Measurements from ENCODE around the gene CHD5.

The CHD5 gene

GRCh38 chr1:6117624-6118023, 62.5 kb downstream of the CHD5 start:
- Histone ChIP-seq H3K9ac (ENCODE audit: low read length) (no peak overlapping the region), H3K4me1 (ENCODE audit: control insufficient read depth, insufficient read depth, low read length) (no peaks in the 10 kb centered on the region), H3K27me3 (ENCODE audit: control insufficient read depth, insufficient read depth, low read length) (no peaks in the 10 kb centered on the region), H3K4me3 (ENCODE audit: low read length) (no peak overlapping the region), H3K27ac (ENCODE audit: low read depth, low read length) (no peak overlapping the region), H3K36me3 (ENCODE audit: control insufficient read depth, insufficient read depth, low read length) (no peaks in the 10 kb centered on the region)

- no peak overlapping the region for H3K27ac ChIP-seq (ENCODE audit: low read depth, low read length)
- H3K27me3 ChIP-seq (ENCODE audit: control insufficient read depth, insufficient read depth, low read length), result no peaks in the 10 kb centered on the region
- no peak overlapping the region for H3K4me3 ChIP-seq (ENCODE audit: low read length)
- H3K36me3 ChIP-seq (ENCODE audit: control insufficient read depth, insufficient read depth, low read length), result no peaks in the 10 kb centered on the region
- no peak overlapping the region for H3K9ac ChIP-seq (ENCODE audit: low read length)
- no peaks in the 10 kb centered on the region for H3K4me1 ChIP-seq (ENCODE audit: control insufficient read depth, insufficient read depth, low read length)
These were observed 63.1 kb downstream of the CHD5 start for GRCh38 chr1:6117064-6117463.

GRCh38 chr1:6116137-6116536, 64.0 kb downstream of the CHD5 start:
- no peak overlapping the region for H3K4me3 ChIP-seq (ENCODE audit: low read length)
- H3K36me3 ChIP-seq (ENCODE audit: control insufficient read depth, insufficient read depth, low read length), result no peaks in the 10 kb centered on the region
- H3K4me1 ChIP-seq (ENCODE audit: control insufficient read depth, insufficient read depth, low read length), result no peaks in the 10 kb centered on the region
- H3K27me3 ChIP-seq (ENCODE audit: control insufficient read depth, insufficient read depth, low read length), result no peaks in the 10 kb centered on the region
- no peak overlapping the region for H3K27ac ChIP-seq (ENCODE audit: low read depth, low read length)
- no peak overlapping the region for H3K9ac ChIP-seq (ENCODE audit: low read length)

- H3K4me3 ChIP-seq (ENCODE audit: low read length), result no peak overlapping the region
- no peaks in the 10 kb centered on the region for H3K4me1 ChIP-seq (ENCODE audit: control insufficient read depth, insufficient read depth, low read length)
These were observed 66.4 kb downstream of the CHD5 start for GRCh38 chr1:6113745-6114144.

GRCh38 chr1:6113116-6113515, 67.0 kb downstream of the CHD5 start:
- H3K4me1 ChIP-seq (ENCODE audit: control insufficient read depth, insufficient read depth, low read length), result no peaks in the 10 kb centered on the region
- no peak overlapping the region for H3K27ac ChIP-seq (ENCODE audit: low read depth, low read length)
- H3K36me3 ChIP-seq (ENCODE audit: control insufficient read depth, insufficient read depth, low read length), result no peaks in the 10 kb centered on the region
- no peak overlapping the region for H3K4me3 ChIP-seq (ENCODE audit: low read length)
- peaks cover 6% of the 10 kb centered on the region for H3K27me3 ChIP-seq (ENCODE audit: control insufficient read depth, insufficient read depth, low read length)
- H3K9ac ChIP-seq (ENCODE audit: low read length), result no peak overlapping the region

More at GRCh38 chr1:6113745-6114144, 66.4 kb downstream of the CHD5 start:
- no peak overlapping the region for H3K9ac ChIP-seq (ENCODE audit: low read length)
- no peaks in the 10 kb centered on the region for H3K36me3 ChIP-seq (ENCODE audit: control insufficient read depth, insufficient read depth, low read length)
- no peak overlapping the region for H3K27ac ChIP-seq (ENCODE audit: low read depth, low read length)
- H3K27me3 ChIP-seq (ENCODE audit: control insufficient read depth, insufficient read depth, low read length), result peaks cover 6% of the 10 kb centered on the region

GRCh38 chr1:6112690-6113005, 67.5 kb downstream of the CHD5 start:
- Histone ChIP-seq H3K36me3 (ENCODE audit: control insufficient read depth, insufficient read depth, low read length) (no peaks in the 10 kb centered on the region), H3K4me1 (ENCODE audit: control insufficient read depth, insufficient read depth, low read length) (no peaks in the 10 kb centered on the region), H3K27me3 (ENCODE audit: control insufficient read depth, insufficient read depth, low read length) (peaks cover 6% of the 10 kb centered on the region), H3K4me3 (ENCODE audit: low read length) (no peak overlapping the region), H3K27ac (ENCODE audit: low read depth, low read length) (no peak overlapping the region), H3K9ac (ENCODE audit: low read length) (no peak overlapping the region)

- Histone ChIP-seq H3K9ac (ENCODE audit: low read length) (no peak overlapping the region), H3K4me1 (ENCODE audit: control insufficient read depth, insufficient read depth, low read length) (no peaks in the 10 kb centered on the region), H3K36me3 (ENCODE audit: control insufficient read depth, insufficient read depth, low read length) (no peaks in the 10 kb centered on the region), H3K27me3 (ENCODE audit: control insufficient read depth, insufficient read depth, low read length) (peaks cover 6% of the 10 kb centered on the region), H3K27ac (ENCODE audit: low read depth, low read length) (no peak overlapping the region), H3K4me3 (ENCODE audit: low read length) (no peak overlapping the region)
These were observed 68.0 kb downstream of the CHD5 start for GRCh38 chr1:6111991-6112689.

GRCh38 chr1:6111571-6111970, 68.5 kb downstream of the CHD5 start:
- Histone ChIP-seq H3K27me3 (ENCODE audit: control insufficient read depth, insufficient read depth, low read length) (peaks cover 6% of the 10 kb centered on the region), H3K36me3 (ENCODE audit: control insufficient read depth, insufficient read depth, low read length) (no peaks in the 10 kb centered on the region), H3K4me3 (ENCODE audit: low read length) (no peak overlapping the region), H3K27ac (ENCODE audit: low read depth, low read length) (no peak overlapping the region), H3K9ac (ENCODE audit: low read length) (no peak overlapping the region), H3K4me1 (ENCODE audit: control insufficient read depth, insufficient read depth, low read length) (no peaks in the 10 kb centered on the region)

- Histone ChIP-seq H3K27me3 (ENCODE audit: control insufficient read depth, insufficient read depth, low read length) (peaks cover 6% of the 10 kb centered on the region), H3K36me3 (ENCODE audit: control insufficient read depth, insufficient read depth, low read length) (no peaks in the 10 kb centered on the region), H3K9ac (ENCODE audit: low read length) (no peak overlapping the region)
These were observed 69.8 kb downstream of the CHD5 start for GRCh38 chr1:6110326-6110725.

GRCh38 chr1:6109688-6110087, 70.4 kb downstream of the CHD5 start:
- no peaks in the 10 kb centered on the region for H3K36me3 ChIP-seq (ENCODE audit: control insufficient read depth, insufficient read depth, low read length)

More at GRCh38 chr1:6110326-6110725, 69.8 kb downstream of the CHD5 start:
- H3K27ac ChIP-seq (ENCODE audit: low read depth, low read length), result no peak overlapping the region
- no peaks in the 10 kb centered on the region for H3K4me1 ChIP-seq (ENCODE audit: control insufficient read depth, insufficient read depth, low read length)
- no peak overlapping the region for H3K4me3 ChIP-seq (ENCODE audit: low read length)

GRCh38 chr1:6108937-6109614, 71.0 kb downstream of the CHD5 start:
- H3K9ac ChIP-seq (ENCODE audit: low read length), result no peak overlapping the region
- H3K36me3 ChIP-seq (ENCODE audit: control insufficient read depth, insufficient read depth, low read length), result no peaks in the 10 kb centered on the region
- H3K4me1 ChIP-seq (ENCODE audit: control insufficient read depth, insufficient read depth, low read length), result no peaks in the 10 kb centered on the region
- H3K4me3 ChIP-seq (ENCODE audit: low read length), result no peak overlapping the region
- H3K27me3 ChIP-seq (ENCODE audit: control insufficient read depth, insufficient read depth, low read length), result peaks cover 6% of the 10 kb centered on the region
- no peak overlapping the region for H3K27ac ChIP-seq (ENCODE audit: low read depth, low read length)

More at GRCh38 chr1:6109688-6110087, 70.4 kb downstream of the CHD5 start:
- H3K4me3 ChIP-seq (ENCODE audit: low read length), result no peak overlapping the region
- no peak overlapping the region for H3K9ac ChIP-seq (ENCODE audit: low read length)
- no peak overlapping the region for H3K27ac ChIP-seq (ENCODE audit: low read depth, low read length)
- no peaks in the 10 kb centered on the region for H3K4me1 ChIP-seq (ENCODE audit: control insufficient read depth, insufficient read depth, low read length)
- H3K27me3 ChIP-seq (ENCODE audit: control insufficient read depth, insufficient read depth, low read length), result peaks cover 6% of the 10 kb centered on the region

- H3K4me1 ChIP-seq (ENCODE audit: control insufficient read depth, insufficient read depth, low read length), result no peaks in the 10 kb centered on the region
- no peaks in the 10 kb centered on the region for H3K36me3 ChIP-seq (ENCODE audit: control insufficient read depth, insufficient read depth, low read length)
- no peak overlapping the region for H3K27ac ChIP-seq (ENCODE audit: low read depth, low read length)
- no peak overlapping the region for H3K9ac ChIP-seq (ENCODE audit: low read length)
- H3K27me3 ChIP-seq (ENCODE audit: control insufficient read depth, insufficient read depth, low read length), result peaks cover 6% of the 10 kb centered on the region
- H3K4me3 ChIP-seq (ENCODE audit: low read length), result no peak overlapping the region
These were observed 71.6 kb downstream of the CHD5 start for GRCh38 chr1:6108476-6108875.

All from rectal smooth muscle tissue (tissue), 1 donor.